Fibroblast of lung (primary cell): Measurements from ENCODE around the gene HAUS6. TPM values are rescaled to one million over a fixed set of nuclear protein-coding genes. Genes with fewer than 3 reads are reported as not detected.
"Not testable (repeated sequence)": the region's sequence is repeated elsewhere in the genome, so short reads cannot be mapped to it uniquely, and the experiment has no call there.

Source experiments
- DNase-seq, 2 donors: peaks; one replicate each; pipeline versions ENCODE4 v3.0.0 to v3.0.0-alpha.2; 2010; ENCODE audit warnings: low read depth in 2 of 2
- H2AFZ ChIP-seq: 2 replicates; pipeline ENCODE4 v1.5.1; 2012; ENCODE audit warnings: low read length, control low read depth, inconsistent platforms
- H3K27ac ChIP-seq: 2 replicates; pipeline ENCODE4 v1.5.1; 2011; ENCODE audit warnings: low read length, control low read depth; ENCODE audit not compliant: insufficient read depth
- H3K27me3 ChIP-seq: 2 replicates; pipeline ENCODE4 v1.5.1; 2011; ENCODE audit warnings: mild to moderate bottlenecking, low read length; ENCODE audit not compliant: control insufficient read depth, insufficient read depth
- H3K36me3 ChIP-seq: 2 replicates; pipeline ENCODE4 v1.5.1; 2011; ENCODE audit warnings: low read length; ENCODE audit not compliant: control insufficient read depth, insufficient read depth
- H3K4me1 ChIP-seq: 2 replicates; pipeline ENCODE4 v1.5.1; 2011; ENCODE audit warnings: low read length; ENCODE audit not compliant: control insufficient read depth, insufficient read depth; ENCODE audit errors: extremely low read depth
- H3K4me2 ChIP-seq: 2 replicates; pipeline ENCODE4 v1.5.1; 2011; ENCODE audit warnings: low read length, control low read depth; ENCODE audit not compliant: insufficient read depth; ENCODE audit errors: extremely low read depth
- H3K4me3 ChIP-seq, 4 experiments: fragments of 200-600 bp in 1 of 4; sonication (generic) in 1 of 4; replicated peaks in 1 of 4; 2 replicates each; pipeline ENCODE4 v1.5.1; 2011 to 2016; ENCODE audit warnings: low read length in 4 of 4, low read depth in 3 of 4, mild to moderate bottlenecking in 3 of 4, control low read depth in 2 of 4, inconsistent platforms in 1 of 4, mixed read lengths in 1 of 4; ENCODE audit not compliant: insufficient read depth in 1 of 4; ENCODE audit errors: control extremely low read depth in 1 of 4
- H3K79me2 ChIP-seq: 2 replicates; pipeline ENCODE4 v1.5.1; 2012; ENCODE audit warnings: mild to moderate bottlenecking, low read length, inconsistent platforms; ENCODE audit not compliant: control insufficient read depth, insufficient read depth
- H3K9ac ChIP-seq: 2 replicates; pipeline ENCODE4 v1.5.1; 2011; ENCODE audit warnings: mild to moderate bottlenecking, low read length, control low read depth; ENCODE audit not compliant: insufficient read depth
- H3K9me3 ChIP-seq: 2 replicates; pipeline ENCODE4 v1.5.1; 2012; ENCODE audit warnings: low read depth, low read length; ENCODE audit not compliant: control insufficient read depth, insufficient read depth
- H4K20me1 ChIP-seq: 2 replicates; pipeline ENCODE4 v1.5.1; 2011; ENCODE audit warnings: low read length; ENCODE audit not compliant: control insufficient read depth, insufficient read depth; ENCODE audit errors: extremely low read depth
- CTCF ChIP-seq, 2 donors: IDR thresholded peaks in 1 of 2; conservative IDR thresholded peaks in 1 of 2; 1 replicate in 1 of 2; 2 replicates in 1 of 2; pipeline ENCODE4 v1.5.1; 2011 to 2012; ENCODE audit warnings: low read length in 2 of 2, control low read depth in 1 of 2, inconsistent platforms in 1 of 2, low read depth in 1 of 2, mild to moderate bottlenecking in 1 of 2
- EZH2 ChIP-seq: IDR thresholded peaks from 2 replicates; pipeline ENCODE4 v1.5.1; 2012; ENCODE audit warnings: low read length, control low read depth, mild to moderate bottlenecking; ENCODE audit errors: missing control alignments
- polyA plus RNA-seq, 2 donors: library from polyadenylated mRNA; depleted of rRNA in 1 of 2; stranded (reverse) in 1 of 2; unstranded in 1 of 2; fragments of >200 nt; gene quantifications; 2 replicates each; pipeline ENCODE4 v1.2.1, GENCODE V29; 2011 to 2012; ENCODE audit warnings: missing spikeins in 1 of 2
- total RNA-seq: library from RNA; depleted of rRNA; stranded (reverse); fragments of >200 nt; gene quantifications from 2 replicates; pipeline ENCODE4 v1.2.1, GENCODE V29; 2014

Gene HAUS6
- total and polyA plus RNA-seq, 2 donors (not counting 1 experiment from before 2014, with no cell fraction given), result 9.6 to 15.4 TPM

- Histone ChIP-seq H3K79me2 (no peaks in the 10 kb centered on the region), H3K36me3 (peaks cover 16% of the 10 kb centered on the region), H3K4me1 (peaks cover 3% of the 10 kb centered on the region), H3K9me3 (no peaks in the 10 kb centered on the region), H3K4me3 (no peak overlapping the region), H3K27me3 (no peaks in the 10 kb centered on the region), H4K20me1 (no peaks in the 10 kb centered on the region), H3K9ac (no peak overlapping the region), H3K27ac (no peak overlapping the region), H3K4me2 (no peak overlapping the region), H2AFZ (no peak overlapping the region)
- DNase-seq, result peak in 1 of 2 donors; percentile 36
- TF ChIP-seq CTCF (conservative IDR thresholded peaks at IDR 0.05 in 1 of 2, IDR thresholded peaks at IDR 0.05 in 1 of 2; ENCODE audit: low read depth in 1 of 2, low read length in 2 of 2), result no peak
- no peak for TF ChIP-seq EZH2
Measured at GRCh38 chr9:19114680-19115270, 12.1 kb upstream of the HAUS6 start.

GRCh38 chr9:19113964-19114679 is 11.4 kb upstream of the HAUS6 start:
- Histone ChIP-seq H3K4me2 (no peak overlapping the region), H2AFZ (no peak overlapping the region), H3K27me3 (no peaks in the 10 kb centered on the region), H4K20me1 (no peaks in the 10 kb centered on the region), H3K4me3 (no peak overlapping the region), H3K9me3 (no peaks in the 10 kb centered on the region), H3K27ac (no peak overlapping the region), H3K79me2 (no peaks in the 10 kb centered on the region), H3K9ac (no peak overlapping the region), H3K36me3 (peaks cover 14% of the 10 kb centered on the region), H3K4me1 (peaks cover 2% of the 10 kb centered on the region)
- DNase-seq, result no peak
- TF ChIP-seq CTCF (conservative IDR thresholded peaks at IDR 0.05 in 1 of 2, IDR thresholded peaks at IDR 0.05 in 1 of 2; ENCODE audit: low read depth in 1 of 2, low read length in 2 of 2) (no peak), EZH2 (no peak)

- peaks cover 14% of the 10 kb centered on the region for H3K36me3 ChIP-seq
- not testable (repeated sequence) for H3K4me2 ChIP-seq, H3K9ac ChIP-seq, H3K27ac ChIP-seq, DNase-seq, H2AFZ ChIP-seq, H3K4me3 ChIP-seq, H3K27me3 ChIP-seq, H4K20me1 ChIP-seq, H3K79me2 ChIP-seq, H3K4me1 ChIP-seq, H3K9me3 ChIP-seq
Measured at GRCh38 chr9:19113064-19113611, 10.4 kb upstream of the HAUS6 start.
